Smooth muscle cell (in vitro differentiated cells): Measurements from ENCODE around the gene DHRSX. TPM values are rescaled to one million over a fixed set of nuclear protein-coding genes. Genes with fewer than 3 reads are reported as not detected.
A peak's percentile ranks its signal among the peaks of the same experiment; 100 is the strongest.

ENCODE experiments used
- DNase-seq: peaks from one replicate; lab custom pipeline; 2025; ENCODE audit not compliant: unreplicated experiment; lab: John Stamatoyannopoulos, UW
- H2AFZ ChIP-seq: fragments of 200-600 bp; sonication (generic); 2 replicates; pipeline ENCODE4 v1.6.0; 2016; ENCODE audit warnings: antibody characterized with exemption, low read depth, mild to moderate bottlenecking
- H3F3A ChIP-seq: fragments of 200-600 bp; sonication (generic); 2 replicates; pipeline ENCODE4 v1.6.0; 2017; ENCODE audit warnings: antibody characterized with exemption, low read depth
- H3K27ac ChIP-seq: fragments of 200-600 bp; sonication (generic); 2 replicates; pipeline ENCODE4 v1.5.1; 2016; ENCODE audit warnings: low read depth, mild to moderate bottlenecking
- H3K27me3 ChIP-seq: fragments of 200-600 bp; sonication (generic); 2 replicates; pipeline ENCODE4 v1.6.1; 2016; ENCODE audit warnings: low read depth, mild to moderate bottlenecking
- H3K36me3 ChIP-seq: fragments of 200-600 bp; sonication (generic); 2 replicates; pipeline ENCODE4 v1.5.1; 2016; ENCODE audit warnings: low read depth
- H3K4me1 ChIP-seq: fragments of 200-600 bp; sonication (generic); 2 replicates; pipeline ENCODE4 v1.5.1; 2016; ENCODE audit warnings: low read depth
- H3K4me2 ChIP-seq: fragments of 200-600 bp; sonication (generic); 2 replicates; pipeline ENCODE4 v1.6.0; 2016; ENCODE audit warnings: mild to moderate bottlenecking
- H3K4me3 ChIP-seq: fragments of 200-600 bp; sonication (generic); 2 replicates; pipeline ENCODE4 v1.5.1; 2016; ENCODE audit warnings: mild to moderate bottlenecking
- H3K79me2 ChIP-seq: fragments of 200-600 bp; sonication (generic); 2 replicates; pipeline ENCODE4 v1.6.0; 2016; ENCODE audit warnings: low read depth, mild to moderate bottlenecking
- H3K9ac ChIP-seq: fragments of 200-600 bp; sonication (generic); 2 replicates; pipeline ENCODE4 v1.6.0; 2016; ENCODE audit warnings: low read depth
- H3K9me3 ChIP-seq: fragments of 200-600 bp; sonication (generic); replicated peaks from 2 replicates; pipeline ENCODE4 v1.5.1; 2016; ENCODE audit warnings: low read depth
- H4K20me1 ChIP-seq: fragments of 200-600 bp; sonication (generic); 2 replicates; pipeline ENCODE4 v1.6.0; 2016; ENCODE audit warnings: low read depth
- CTCF ChIP-seq: fragments of 200-600 bp; sonication (generic); IDR thresholded peaks from 2 replicates; pipeline ENCODE4 v1.5.1; 2017; ENCODE audit warnings: borderline replicate concordance, mild to moderate bottlenecking, antibody characterized with exemption; ENCODE audit not compliant: insufficient read depth, poor library complexity, severe bottlenecking
- WGBS: methylation state at CpG from one replicate; pipeline ENCODE4 v1.1.7; 2016; ENCODE audit warnings: low lambda C conversion rate; 5-methylcytosine and 5-hydroxymethylcytosine counted together
- polyA plus RNA-seq: library from polyadenylated mRNA; unstranded; fragments of >200 nt; fragmentation: Nextera tagmentation; extraction: Ambion mirVana; gene quantifications from 2 replicates; pipeline ENCODE4 v1.2.1, GENCODE V29; 2016
- total RNA-seq: library from RNA; depleted of rRNA; stranded (reverse); fragments of >200 nt; gene quantifications from 2 replicates; pipeline ENCODE4 v1.2.3, GENCODE V29; 2014

The DHRSX gene
- total and polyA plus RNA-seq, 2 experiments from 2014 or later, result 32.5 to 49.9 TPM

- peaks cover 47% of the 10 kb centered on the region for H4K20me1 ChIP-seq
- H3K36me3 ChIP-seq, result no peaks in the 10 kb centered on the region
- no peaks in the 10 kb centered on the region for H3K9me3 ChIP-seq
- peaks cover 25% of the 10 kb centered on the region for H3K4me1 ChIP-seq
- H2AFZ ChIP-seq, result no peak overlapping the region
- TF ChIP-seq CTCF, result no peak
- peaks cover 3% of the 10 kb centered on the region for H3F3A ChIP-seq
- peaks cover 56% of the 10 kb centered on the region for H3K79me2 ChIP-seq
- peak overlapping the region; percentile 63 for H3K9ac ChIP-seq
- peak overlapping the region; percentile 91 for H3K4me3 ChIP-seq
- no peaks in the 10 kb centered on the region for H3K27me3 ChIP-seq
- WGBS, result 83% methylated on average over 8 of the region's 8 CpGs
- peak overlapping the region; percentile 89 for H3K4me2 ChIP-seq
- H3K27ac ChIP-seq, result peak overlapping the region; percentile 88
- no peak for DNase-seq
Observed at GRCh38 chrX:2499507-2499906, 1.3 kb downstream of the DHRSX start.

- Histone ChIP-seq H3K27ac (peak overlapping the region; percentile 88), H3F3A (peaks cover 3% of the 10 kb centered on the region), H3K9ac (peak overlapping the region; percentile 63), H4K20me1 (peaks cover 54% of the 10 kb centered on the region), H3K4me1 (peaks cover 25% of the 10 kb centered on the region), H3K4me3 (peak overlapping the region; percentile 91), H3K4me2 (peak overlapping the region; percentile 89), H3K79me2 (peaks cover 63% of the 10 kb centered on the region), H3K9me3 (no peaks in the 10 kb centered on the region), H3K27me3 (no peaks in the 10 kb centered on the region), H2AFZ (no peak overlapping the region), H3K36me3 (no peaks in the 10 kb centered on the region)
- DNase-seq, result no peak
- TF ChIP-seq CTCF, result no peak
- 6% methylated on average over 10 of the region's 10 CpGs for WGBS
Observed at GRCh38 chrX:2498781-2499302, 1.9 kb downstream of the DHRSX start.

GRCh38 chrX:2497961-2498780 is 2.6 kb downstream of the DHRSX start:
- WGBS, result 45% methylated on average over 11 of the region's 11 CpGs
- H2AFZ ChIP-seq, result no peak overlapping the region
- H3K4me1 ChIP-seq, result peaks cover 25% of the 10 kb centered on the region
- peaks cover 60% of the 10 kb centered on the region for H4K20me1 ChIP-seq
- H3K9ac ChIP-seq, result peak overlapping the region; percentile 63
- H3K79me2 ChIP-seq, result peaks cover 69% of the 10 kb centered on the region
- H3K27me3 ChIP-seq, result no peaks in the 10 kb centered on the region
- H3K4me2 ChIP-seq, result peak overlapping the region; percentile 89
- H3K9me3 ChIP-seq, result no peaks in the 10 kb centered on the region
- peak overlapping the region; percentile 88 for H3K27ac ChIP-seq
- no peaks in the 10 kb centered on the region for H3K36me3 ChIP-seq
- H3F3A ChIP-seq, result peaks cover 3% of the 10 kb centered on the region
- H3K4me3 ChIP-seq, result peak overlapping the region; percentile 91
- DNase-seq, result no peak
- TF ChIP-seq CTCF, result no peak
